Mesodermal cell (in vitro differentiated cells): ENCODE data around the gene KDR.

ENCODE experiments used
- H3K27ac ChIP-seq: 2 replicates; pipeline ENCODE4 v1.7.0; 2013; ENCODE audit warnings: mild to moderate bottlenecking, low read depth, low read length, moderate library complexity; ENCODE audit not compliant: severe bottlenecking
- H3K36me3 ChIP-seq: 2 replicates; pipeline ENCODE4 v1.7.1; 2013; ENCODE audit warnings: mild to moderate bottlenecking, low read length, moderate library complexity; ENCODE audit not compliant: control insufficient read depth, insufficient read depth
- H3K4me1 ChIP-seq: one replicate; pipeline ENCODE4 v1.7.1; 2013; ENCODE audit warnings: mild to moderate bottlenecking, low read length; ENCODE audit not compliant: insufficient read depth, control insufficient read depth, poor library complexity, severe bottlenecking
- H3K4me3 ChIP-seq: 2 replicates; pipeline ENCODE4 v1.7.0; 2013; ENCODE audit warnings: low read length, control low read depth, mild to moderate bottlenecking; ENCODE audit not compliant: insufficient read depth, poor library complexity, severe bottlenecking; ENCODE audit errors: extremely low read depth
- H3K9me3 ChIP-seq: 2 replicates; pipeline ENCODE4 v1.7.1; 2013; ENCODE audit warnings: mild to moderate bottlenecking, low read length, moderate library complexity; ENCODE audit not compliant: control insufficient read depth
- WGBS, 2 experiments: methylation state at CpG; one replicate each; pipeline ENCODE4 v1.1.5; 2013; ENCODE audit warnings: missing lambda C conversion rate in 2 of 2; ENCODE audit not compliant: insufficient coverage in 2 of 2; 5-methylcytosine and 5-hydroxymethylcytosine counted together

KDR gene

GRCh38 chr4:55032179-55032578, 93.2 kb downstream of the KDR start:
- H3K36me3 ChIP-seq = no peaks in the 10 kb centered on the region
- no peak overlapping the region for H3K27ac ChIP-seq
- WGBS, 2 experiments = 89 to 95% methylated on average over 3 of the region's 5 CpGs
- no peak overlapping the region for H3K4me3 ChIP-seq
- H3K4me1 ChIP-seq = peaks cover 8% of the 10 kb centered on the region
- no peaks in the 10 kb centered on the region for H3K9me3 ChIP-seq

GRCh38 chr4:55031158-55031557, 94.2 kb downstream of the KDR start:
- Histone ChIP-seq H3K27ac (no peak overlapping the region), H3K36me3 (no peaks in the 10 kb centered on the region), H3K4me3 (no peak overlapping the region), H3K4me1 (peaks cover 8% of the 10 kb centered on the region), H3K9me3 (no peaks in the 10 kb centered on the region)
- 100% methylated on average over 2 of the region's 5 CpGs; no CpG with 5 or more reads in 1 of the 2 experiments for whole genome bisulfite sequencing, 2 experiments

- H3K27ac ChIP-seq = no peak overlapping the region
- H3K4me3 ChIP-seq = no peak overlapping the region
- WGBS, 2 experiments = no CpG with 5 or more reads among the region's 1 CpG
- H3K4me1 ChIP-seq = peaks cover 8% of the 10 kb centered on the region
- no peaks in the 10 kb centered on the region for H3K9me3 ChIP-seq
- no peaks in the 10 kb centered on the region for H3K36me3 ChIP-seq
Measured at GRCh38 chr4:55030589-55030988, 94.8 kb downstream of the KDR start.

- 66% methylated on average over 3 of the region's 5 CpGs; no CpG with 5 or more reads in 1 of the 2 experiments for WGBS, 2 experiments
- Histone ChIP-seq H3K4me1 (peaks cover 8% of the 10 kb centered on the region), H3K27ac (no peak overlapping the region), H3K9me3 (no peaks in the 10 kb centered on the region), H3K4me3 (no peak overlapping the region), H3K36me3 (no peaks in the 10 kb centered on the region)
Measured at GRCh38 chr4:55029821-55030503, 95.4 kb downstream of the KDR start.

- H3K4me3 ChIP-seq = no peak overlapping the region
- H3K27ac ChIP-seq = no peak overlapping the region
- H3K36me3 ChIP-seq = no peaks in the 10 kb centered on the region
- H3K9me3 ChIP-seq = no peaks in the 10 kb centered on the region
- H3K4me1 ChIP-seq = peaks cover 8% of the 10 kb centered on the region
- WGBS, 2 experiments = no CpG with 5 or more reads among the region's 1 CpG
Measured at GRCh38 chr4:55029321-55029720, 96.1 kb downstream of the KDR start.
